HG02970 (cell line): ENCODE results near the gene ASB13.
"Not testable (repeated sequence)": the region's sequence is repeated elsewhere in the genome, so short reads cannot be mapped to it uniquely, and the experiment has no call there.

Experiments
- ATAC-seq: cut with Tn5 transposase; IDR thresholded peaks from one replicate; pipeline ENCODE4 v1.9.1; 2021; ENCODE audit warnings: mild to moderate bottlenecking, moderate library complexity, moderate number of reproducible peaks; ENCODE audit not compliant: unreplicated experiment, low FRiP score

The ASB13 gene

DNA sequence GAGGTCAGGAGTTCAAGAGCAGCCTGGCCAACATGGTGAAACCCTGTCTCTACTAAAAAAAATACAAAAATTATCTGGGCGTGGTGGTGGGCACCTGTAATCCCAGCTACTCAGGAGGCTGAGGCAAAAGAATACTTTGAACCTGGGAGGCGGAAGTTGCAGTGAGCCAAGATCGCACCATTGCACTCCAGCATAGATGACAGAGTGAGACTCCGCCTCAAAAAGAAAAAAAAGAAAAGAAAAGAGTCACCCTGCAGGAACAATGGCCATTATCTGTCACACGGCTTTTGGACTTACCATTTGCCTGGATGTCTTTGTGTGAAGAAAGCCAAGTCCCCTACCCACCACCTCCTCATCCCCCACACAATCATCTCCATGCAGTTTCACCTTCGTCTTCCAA is 73.0 kb downstream of the ASB13 start:
- ATAC-seq = not testable (repeated sequence)

DNA sequence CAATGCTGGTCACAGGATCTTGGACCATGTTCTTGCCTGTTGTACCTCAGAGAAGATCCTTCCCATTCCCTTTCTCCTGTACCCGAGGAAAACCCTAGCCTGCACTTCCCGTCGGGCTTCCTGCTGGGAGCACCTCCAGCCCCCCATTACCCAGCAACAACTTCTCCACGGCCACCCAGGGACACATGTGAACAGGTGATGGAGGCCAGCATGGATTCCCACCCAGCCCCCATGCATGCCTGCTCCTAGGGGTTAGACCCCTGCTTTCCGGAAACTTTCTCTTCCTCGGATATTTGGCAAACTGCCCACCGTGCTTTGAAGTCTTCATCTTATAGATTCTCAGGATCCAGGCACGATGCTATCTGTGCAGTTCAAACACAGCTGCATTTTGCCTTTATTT is 74.3 kb downstream of the ASB13 start:
- no peak for ATAC-seq

DNA sequence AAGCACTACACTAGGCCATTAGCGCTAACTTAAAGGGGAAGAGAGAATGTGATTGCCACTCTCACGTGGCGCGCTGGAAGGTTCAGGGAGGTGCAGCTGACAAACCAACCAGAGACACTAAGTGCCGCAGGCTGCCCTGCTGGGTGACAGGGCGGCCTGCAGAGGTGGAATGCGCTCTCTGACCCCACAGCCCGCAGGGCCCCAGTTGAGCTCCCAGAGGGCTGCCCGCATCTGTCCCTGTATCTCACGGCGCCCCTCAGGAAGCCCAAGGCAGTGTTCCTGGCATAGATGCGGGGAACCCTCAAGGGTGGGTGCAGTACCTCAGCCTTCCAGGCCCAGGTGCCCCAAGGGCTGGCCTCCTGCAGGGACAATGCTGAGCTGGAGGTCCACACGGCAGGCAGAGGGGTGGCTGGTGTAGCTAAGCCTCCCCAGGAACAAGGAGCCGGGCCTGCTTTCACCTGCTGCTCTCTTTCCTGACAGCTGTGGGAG is 75.0 kb downstream of the ASB13 start:
- no peak for ATAC-seq

DNA sequence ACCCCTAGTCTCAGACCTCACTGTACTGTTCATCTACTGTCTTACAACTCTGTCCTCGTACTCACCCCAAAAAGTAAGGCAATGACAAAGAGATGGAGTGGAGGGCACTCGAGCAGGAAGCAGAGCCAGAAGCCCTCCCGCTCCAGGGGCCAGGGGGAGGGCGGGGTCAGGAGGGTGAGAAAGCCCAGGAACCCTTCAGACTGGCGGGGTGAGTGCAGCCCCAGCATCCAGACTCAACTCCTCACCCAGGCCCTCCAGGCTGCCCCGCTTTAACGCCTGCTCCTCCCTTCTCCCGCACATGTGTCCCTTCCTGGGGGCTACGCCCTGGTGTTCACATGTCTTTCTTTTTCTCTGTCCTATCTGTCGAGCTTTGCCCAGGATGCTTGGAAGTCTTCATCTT is 75.6 kb downstream of the ASB13 start:
- no peak for ATAC-seq

DNA sequence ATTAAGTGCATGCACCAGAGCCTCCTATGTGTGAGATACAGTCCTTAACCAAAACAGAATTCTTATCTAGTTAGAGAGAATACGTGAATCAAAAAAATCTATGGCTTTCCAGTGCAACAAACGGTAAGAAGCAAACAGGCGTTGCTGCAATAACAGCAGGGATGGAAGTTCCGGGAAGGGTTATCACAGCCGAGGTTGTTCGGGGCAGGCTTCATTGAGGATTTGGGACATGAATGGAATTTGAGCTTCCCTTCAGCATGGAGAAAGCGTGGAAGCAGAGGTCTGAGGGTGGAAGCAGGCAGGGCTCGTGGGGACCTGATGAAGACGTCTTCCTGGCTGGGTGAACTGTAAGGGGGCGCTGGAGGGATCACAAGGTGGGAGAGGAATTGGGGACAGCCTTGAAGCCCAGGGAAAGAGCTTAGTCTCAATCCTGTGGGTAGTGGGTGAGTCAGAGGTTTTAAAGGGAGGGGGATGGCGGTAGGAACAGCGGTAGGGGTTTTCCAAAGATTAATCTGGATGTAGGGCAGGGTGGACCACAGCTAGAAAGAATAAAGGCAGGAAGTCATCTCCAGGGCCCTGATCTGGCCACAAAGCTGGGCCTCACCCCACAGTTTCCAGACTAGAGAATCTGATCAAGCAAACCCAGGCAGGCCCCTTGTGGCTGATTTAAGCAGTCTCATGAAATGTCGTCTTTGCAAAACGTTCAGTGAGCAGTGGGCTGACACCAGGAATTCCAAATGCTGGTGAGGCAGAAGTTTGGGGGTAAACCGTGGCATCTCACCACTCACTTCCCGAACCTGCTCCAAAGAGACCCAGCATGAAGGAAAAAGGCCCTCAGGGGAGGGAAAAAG is 76.5 kb downstream of the ASB13 start:
- no peak for ATAC-seq

DNA sequence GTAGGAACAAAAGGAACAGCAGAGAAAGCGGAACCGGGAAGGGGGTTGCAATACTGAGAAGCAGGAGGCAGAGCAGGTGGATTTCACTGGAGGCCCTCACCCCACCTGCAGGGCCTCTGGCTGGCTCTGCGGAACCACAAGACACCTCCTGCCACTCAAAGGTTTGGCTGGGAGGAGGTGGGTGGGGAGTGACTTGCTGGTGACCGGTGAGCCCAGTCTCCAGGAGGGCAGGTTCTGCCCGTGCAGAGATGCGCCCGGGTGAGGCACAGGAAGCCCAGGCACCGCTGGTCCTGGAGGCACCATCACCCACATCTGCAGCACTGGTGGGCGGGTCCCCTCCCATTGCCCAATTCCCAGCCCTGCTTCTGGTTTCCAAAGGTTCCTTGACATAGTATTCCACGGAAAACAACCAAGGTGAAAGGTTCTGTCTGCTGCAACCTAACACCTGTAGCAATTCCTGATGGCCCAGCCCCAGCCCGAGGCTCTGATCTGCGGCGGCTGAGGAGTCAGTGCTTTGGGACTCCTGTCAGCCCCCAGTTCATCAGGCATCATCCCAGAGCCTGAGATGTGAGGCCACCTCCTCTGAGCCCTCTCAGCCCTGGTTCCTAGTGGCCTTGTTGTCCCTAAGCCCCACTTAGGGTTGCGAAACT is 77.3 kb downstream of the ASB13 start:
- ATAC-seq = no peak
